Spinal cord (tissue), 10 donors: ENCODE results near the gene DVL3. TPM values are rescaled to one million over a fixed set of nuclear protein-coding genes. Genes with fewer than 3 reads are reported as not detected.

ENCODE experiments used
- DNase-seq, 6 donors: peaks; one replicate each; pipeline versions ENCODE4 v3.0.0 to v3.0.0-alpha.2; 2013 to 2015; ENCODE audit warnings: low spot score in 6 of 6, low read depth in 4 of 6
- H3K27ac ChIP-seq: one replicate; pipeline ENCODE4 v1.5.1; 2013; ENCODE audit warnings: low read depth, low read length, control low read depth
- H3K27me3 ChIP-seq: one replicate; pipeline ENCODE4 v1.6.1; 2013; ENCODE audit warnings: low read length; ENCODE audit not compliant: control insufficient read depth, insufficient read depth
- H3K36me3 ChIP-seq: one replicate; pipeline ENCODE4 v1.6.1; 2013; ENCODE audit warnings: low read length; ENCODE audit not compliant: control insufficient read depth, insufficient read depth
- H3K4me1 ChIP-seq: one replicate; pipeline ENCODE4 v1.6.1; 2013; ENCODE audit warnings: low read length; ENCODE audit not compliant: control insufficient read depth, insufficient read depth
- H3K4me3 ChIP-seq: one replicate; pipeline ENCODE4 v1.5.1; 2013; ENCODE audit warnings: low read depth, low read length, control low read depth
- H3K9me3 ChIP-seq: one replicate; pipeline ENCODE4 v1.6.1; 2013; ENCODE audit warnings: low read length; ENCODE audit not compliant: control insufficient read depth, insufficient read depth
- WGBS: methylation state at CpG from one replicate; pipeline ENCODE4 v1.1.5; 2013; ENCODE audit warnings: missing lambda C conversion rate; ENCODE audit not compliant: insufficient coverage; 5-methylcytosine and 5-hydroxymethylcytosine counted together
- polyA plus RNA-seq, 2 donors: library from polyadenylated mRNA; unstranded; fragments of 120-200 nt; gene quantifications; one replicate each; pipeline ENCODE4 v1.2.1, GENCODE V29; 2013; ENCODE audit not compliant: insufficient read length in 2 of 2
- total RNA-seq, 2 donors: library from RNA; depleted of rRNA in 1 of 2; stranded (reverse); fragments of 120-200 nt in 1 of 2; fragments of >200 nt in 1 of 2; gene quantifications; one replicate each; pipeline versions ENCODE4 v1.2.3 to v1.2.4, GENCODE V29; 2013 to 2014
- donor health status: healthy.

DVL3 gene
- total and polyA plus RNA-seq, 4 donors = 20.7 to 114 (median 74.4) TPM

GRCh38 chr3:184174646-184175492, 19.7 kb downstream of the DVL3 start, which contains the start of gene AP2M1:
Gene AP2M1, plus strand, starts transcription at chr3:184174855. Its CDS starts 2,139 bp downstream, at chr3:184176994.
- no peaks in the 10 kb centered on the region for H3K27me3 ChIP-seq
- peaks cover 58% of the 10 kb centered on the region for H3K36me3 ChIP-seq
- under 1% methylated on average over 73 of the region's 73 CpGs for WGBS
- DNase-seq = peak; percentile 89 to 100 (median 96)
- H3K9me3 ChIP-seq = no peaks in the 10 kb centered on the region
- H3K27ac ChIP-seq = peak within 1 kb of the TSS; percentile 87
- peak within 1 kb of the TSS; percentile 97 for H3K4me3 ChIP-seq
- peaks cover 33% of the 10 kb centered on the region for H3K4me1 ChIP-seq

- WGBS = 2% methylated on average over 4 of the region's 8 CpGs
- Histone ChIP-seq H3K27me3 (no peaks in the 10 kb centered on the region), H3K4me1 (peaks cover 33% of the 10 kb centered on the region), H3K27ac (peak overlapping the region; percentile 87), H3K4me3 (peak overlapping the region; percentile 97), H3K9me3 (no peaks in the 10 kb centered on the region), H3K36me3 (peaks cover 58% of the 10 kb centered on the region)
- DNase-seq = no peak
These were observed 20.3 kb downstream of the DVL3 start for GRCh38 chr3:184175506-184175905.

GRCh38 chr3:184175981-184176376, 20.8 kb downstream of the DVL3 start:
- Histone ChIP-seq H3K9me3 (no peaks in the 10 kb centered on the region), H3K27ac (peak overlapping the region; percentile 87), H3K36me3 (peaks cover 58% of the 10 kb centered on the region), H3K4me3 (peak overlapping the region; percentile 97), H3K4me1 (peaks cover 33% of the 10 kb centered on the region), H3K27me3 (no peaks in the 10 kb centered on the region)
- WGBS = no CpG with 5 or more reads among the region's 3 CpGs
- DNase-seq = no peak

GRCh38 chr3:184176377-184177330, 21.5 kb downstream of the DVL3 start:
- DNase-seq = peak in 2 of 6 donors; percentile 20 to 64
- Histone ChIP-seq H3K27me3 (no peaks in the 10 kb centered on the region), H3K9me3 (no peaks in the 10 kb centered on the region), H3K36me3 (peaks cover 58% of the 10 kb centered on the region), H3K27ac (peak overlapping the region; percentile 87), H3K4me3 (peak overlapping the region; percentile 97), H3K4me1 (peaks cover 33% of the 10 kb centered on the region)
- 14% methylated on average over 17 of the region's 19 CpGs for WGBS

DNA sequence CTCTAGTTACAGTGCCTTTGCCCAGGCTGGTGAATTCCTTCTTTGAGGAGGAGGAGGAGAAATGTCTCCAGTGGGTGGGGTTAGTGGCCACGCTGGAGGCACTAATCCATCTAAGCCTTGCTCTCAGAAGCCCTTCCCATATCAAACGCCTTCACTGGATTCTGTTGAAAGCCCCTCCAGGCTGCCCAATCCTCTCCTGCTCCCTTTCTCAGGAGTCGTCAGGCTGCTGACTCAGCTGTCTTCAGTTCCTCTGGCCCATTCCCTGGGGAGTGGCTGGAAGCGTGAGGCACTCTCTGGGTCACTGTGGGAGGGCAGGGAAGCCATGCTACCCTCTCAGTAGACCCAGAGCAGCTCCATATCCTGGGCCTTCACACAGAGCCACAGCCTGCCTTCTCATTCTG, 22.2 kb downstream of the DVL3 start:
- no peaks in the 10 kb centered on the region for H3K27me3 ChIP-seq
- WGBS = 49% methylated on average over 2 of the region's 4 CpGs
- DNase-seq = no peak
- H3K36me3 ChIP-seq = peaks cover 60% of the 10 kb centered on the region
- no peaks in the 10 kb centered on the region for H3K9me3 ChIP-seq
- peak overlapping the region; percentile 97 for H3K4me3 ChIP-seq
- H3K4me1 ChIP-seq = peaks cover 33% of the 10 kb centered on the region
- H3K27ac ChIP-seq = no peak overlapping the region

DNA sequence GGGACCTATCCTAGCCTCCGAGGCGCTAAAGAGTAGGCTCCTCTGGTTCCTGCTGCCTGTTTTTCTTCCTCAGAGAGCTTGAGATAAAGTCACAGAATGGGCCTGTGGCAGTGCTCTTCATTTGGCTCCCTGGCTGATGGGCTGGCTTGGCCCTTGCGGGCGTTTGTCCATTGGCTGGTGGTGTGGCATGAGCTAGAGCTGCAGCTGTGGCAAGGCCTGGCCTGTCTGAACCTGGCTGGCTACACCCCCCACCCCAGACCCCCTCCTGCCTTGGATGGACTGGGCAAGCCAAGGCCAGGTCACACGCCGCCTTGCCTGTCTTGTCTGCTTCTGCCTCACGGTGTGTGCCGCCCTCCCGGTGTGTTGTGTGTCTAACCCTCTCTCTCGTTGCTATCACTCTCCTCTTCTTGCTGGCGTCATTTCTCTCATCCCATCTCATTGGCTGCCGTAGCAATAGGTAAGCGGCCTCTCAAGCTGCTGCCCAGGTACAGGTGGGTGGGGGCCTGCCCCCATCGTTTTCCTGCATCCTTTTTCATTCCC, 22.7 kb downstream of the DVL3 start:
- H3K36me3 ChIP-seq = peaks cover 64% of the 10 kb centered on the region
- WGBS = 93% methylated on average over 14 of the region's 14 CpGs
- H3K4me1 ChIP-seq = peaks cover 33% of the 10 kb centered on the region
- no peaks in the 10 kb centered on the region for H3K9me3 ChIP-seq
- no peak for DNase-seq
- no peak overlapping the region for H3K27ac ChIP-seq
- no peak overlapping the region for H3K4me3 ChIP-seq
- H3K27me3 ChIP-seq = no peaks in the 10 kb centered on the region

DNA sequence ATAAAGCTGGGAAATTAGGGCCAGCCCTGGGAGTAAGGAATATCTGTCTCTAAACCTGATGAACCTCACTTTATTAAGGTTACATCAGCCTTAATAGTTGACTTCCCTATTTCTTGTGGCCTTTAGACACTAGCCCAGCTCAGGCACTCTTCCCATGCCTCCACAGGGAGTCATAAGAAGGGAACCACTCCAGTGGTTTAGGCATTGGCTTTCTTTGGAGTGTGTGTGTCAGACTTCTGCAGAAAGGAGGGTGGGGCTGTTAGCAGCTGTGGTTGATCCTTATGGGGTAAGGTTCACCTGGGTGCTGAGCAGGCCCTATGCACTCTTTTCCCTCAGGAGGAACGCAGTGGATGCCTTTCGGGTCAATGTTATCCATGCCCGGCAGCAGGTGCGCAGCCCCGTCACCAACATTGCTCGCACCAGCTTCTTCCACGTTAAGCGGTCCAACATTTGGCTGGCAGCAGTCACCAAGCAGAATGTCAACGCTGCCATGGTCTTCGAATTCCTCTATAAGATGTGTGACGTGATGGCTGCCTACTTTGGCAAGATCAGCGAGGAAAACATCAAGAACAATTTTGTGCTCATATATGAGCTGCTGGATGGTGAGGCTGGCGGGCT, 23.5 kb downstream of the DVL3 start:
- WGBS = 95% methylated on average over 13 of the region's 13 CpGs
- Histone ChIP-seq H3K36me3 (peaks cover 70% of the 10 kb centered on the region), H3K4me1 (peaks cover 33% of the 10 kb centered on the region), H3K27ac (no peak overlapping the region), H3K27me3 (no peaks in the 10 kb centered on the region), H3K9me3 (no peaks in the 10 kb centered on the region), H3K4me3 (no peak overlapping the region)
- DNase-seq = no peak

- no peak overlapping the region for H3K4me3 ChIP-seq
- H3K9me3 ChIP-seq = no peaks in the 10 kb centered on the region
- no peak for DNase-seq
- WGBS = 92% methylated on average over 4 of the region's 6 CpGs
- H3K27me3 ChIP-seq = no peaks in the 10 kb centered on the region
- no peak overlapping the region for H3K27ac ChIP-seq
- H3K4me1 ChIP-seq = peaks cover 33% of the 10 kb centered on the region
- H3K36me3 ChIP-seq = peaks cover 81% of the 10 kb centered on the region
These were observed 25.0 kb downstream of the DVL3 start for GRCh38 chr3:184180165-184180564.

DNA sequence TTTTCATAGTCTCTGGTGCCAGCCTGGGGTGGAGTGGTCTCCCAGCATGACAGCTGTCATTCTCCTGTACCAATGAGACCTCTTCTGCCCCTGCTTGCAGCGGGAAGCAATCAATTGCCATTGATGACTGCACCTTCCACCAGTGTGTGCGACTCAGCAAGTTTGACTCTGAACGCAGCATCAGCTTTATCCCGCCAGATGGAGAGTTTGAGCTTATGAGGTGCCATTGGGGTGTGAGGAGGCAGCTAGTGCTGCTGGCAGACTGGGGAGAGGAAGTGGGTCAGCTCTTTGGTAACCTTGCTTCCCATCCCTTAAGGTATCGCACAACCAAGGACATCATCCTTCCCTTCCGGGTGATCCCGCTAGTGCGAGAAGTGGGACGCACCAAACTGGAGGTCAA, 26.4 kb downstream of the DVL3 start:
- Histone ChIP-seq H3K4me3 (no peak overlapping the region), H3K27ac (no peak overlapping the region), H3K27me3 (no peaks in the 10 kb centered on the region), H3K9me3 (no peaks in the 10 kb centered on the region), H3K36me3 (peaks cover 78% of the 10 kb centered on the region), H3K4me1 (peaks cover 28% of the 10 kb centered on the region)
- DNase-seq = no peak
- WGBS = 93% methylated on average over 3 of the region's 9 CpGs
